H1 (cell line): ENCODE data around the gene ZNF154. TPM values are rescaled to one million over a fixed set of nuclear protein-coding genes. Genes with fewer than 3 reads are reported as not detected.

Experiments used
- CHD7 ChIP-seq: fragments of 300-600 bp; sonication (generic); IDR thresholded peaks from 2 replicates; pipeline ENCODE4 v1.7.1; 2012; ENCODE audit warnings: low read length, moderate library complexity, mild to moderate bottlenecking, inconsistent platforms; ENCODE audit not compliant: insufficient replicate concordance
- KDM1A ChIP-seq: fragments of 200-600, 300-600 bp; sonication (generic); IDR thresholded peaks from 2 replicates; pipeline ENCODE4 v1.7.1; 2016; ENCODE audit warnings: mild to moderate bottlenecking, low read length, borderline replicate concordance
- RAD21 ChIP-seq, 2 experiments: IDR thresholded peaks in 1 of 2; conservative IDR thresholded peaks in 1 of 2; 2 replicates each; pipeline ENCODE4 v1.6.1; 2011; ENCODE audit warnings: low read depth in 2 of 2, low read length in 2 of 2, improper control_type of control experiment in 1 of 2, inconsistent platforms in 1 of 2, mild to moderate bottlenecking in 1 of 2, moderate library complexity in 1 of 2
- RNF2 ChIP-seq: fragments of 200-900, 300-1000 bp; sonication (generic); IDR thresholded peaks from 2 replicates; pipeline ENCODE4 v1.7.1; 2016; ENCODE audit warnings: borderline replicate concordance, low read depth, mild to moderate bottlenecking, antibody characterized with exemption, low read length; ENCODE audit not compliant: poor library complexity, severe bottlenecking; ENCODE audit errors: missing control alignments
- SIX5 ChIP-seq: IDR thresholded peaks from 2 replicates; pipeline ENCODE4 v1.6.1; 2011; ENCODE audit warnings: mild to moderate bottlenecking, low read depth, low read length
- SP4 ChIP-seq: IDR thresholded peaks from 2 replicates; pipeline ENCODE4 v1.6.1; 2012; ENCODE audit warnings: low read length, inconsistent platforms
- polyA plus RNA-seq, 7 experiments: library from polyadenylated mRNA; depleted of rRNA in 3 of 7; stranded (reverse) in 5 of 7; unstranded in 2 of 7; fragments of >200 nt in 5 of 7; fragments of 200-250 nt in 2 of 7; gene quantifications; 1 replicate in 5 of 7; 2 replicates in 1 of 7; 4 replicates in 1 of 7; pipeline versions ENCODE4 v1.2.1 to v1.2.3, GENCODE V29; 2011 to 2013; ENCODE audit warnings: missing spikeins in 2 of 7, mixed read lengths in 2 of 7
- total RNA-seq: library from RNA; stranded (reverse); fragmentation: NEBNext Ultra II Directional; extraction: Animal tissue kit (Norgen Biotek cat#: 25700); gene quantifications from 2 replicates; pipeline ENCODE4 v1.2.1, GENCODE V29; 2021

ZNF154 gene
- total and polyA plus RNA-seq, 2 of the 8 experiments (the other 6 are each of a cell fraction or from before 2014, with no cell fraction given): 5.3 to 11.6 TPM

GRCh38 chr19:57709616-57710015 is 612 bp upstream of the ZNF154 start (continued):
- TF ChIP-seq SP4: no peak
- no peak for TF ChIP-seq RNF2
- no peak for TF ChIP-seq SIX5
- no peak for TF ChIP-seq RAD21 (IDR thresholded peaks at IDR 0.05 in 1 of 2, conservative IDR thresholded peaks at IDR 0.05 in 1 of 2; ENCODE audit: low read depth in 2 of 2, low read length in 2 of 2)
- no peak for TF ChIP-seq CHD7
- no peak for TF ChIP-seq KDM1A
- TF ChIP-seq, all 59 proteins: peak for 0
